Measurements from ENCODE around the gene PTPRF. TPM values are rescaled to one million over a fixed set of nuclear protein-coding genes. Genes with fewer than 3 reads are reported as not detected.

PTPRF gene
- total RNA-seq, 1 experiment from 2014 or later = 110 TPM

DNA sequence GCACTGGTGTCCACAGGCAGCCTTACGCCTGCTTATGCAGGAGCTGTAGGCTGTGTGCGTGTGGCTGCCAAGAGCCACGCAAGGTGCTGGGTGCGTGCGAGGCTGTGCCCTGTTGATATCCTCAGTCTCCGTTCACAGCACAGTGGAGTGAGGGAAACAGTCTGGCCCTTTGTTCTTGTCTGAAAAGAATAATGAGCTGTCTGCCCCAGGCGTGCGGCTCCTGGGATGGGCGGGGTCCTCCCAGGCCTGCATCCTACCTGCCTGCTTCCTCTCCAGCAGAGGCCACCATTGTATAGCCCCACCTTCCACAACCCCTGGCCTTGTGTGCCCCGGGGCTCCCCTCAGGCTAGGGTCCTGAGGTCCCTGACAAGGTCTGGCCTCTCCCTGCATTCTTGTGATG, 72.3 kb downstream of the PTPRF start:
- intact Hi-C loops (cut with micrococcal nuclease; ENCODE audit: unreplicated experiment) = no loop called here
- ChIA-PET CTCF (no interaction called here), POLR2A (ENCODE audit: low non-redundant PET) (no interaction called here)
- no peaks in the 10 kb centered on the region for H3K27me3 ChIP-seq (replicated peaks; ENCODE audit: insufficient read depth, low read depth, low read length, poor library complexity)
- no peak for TF ChIP-seq EZH2 (IDR thresholded peaks at IDR 0.05; ENCODE audit: borderline replicate concordance, low read depth, low read length, poor library complexity, severe bottlenecking)
- TF ChIP-seq, protein P1, sequence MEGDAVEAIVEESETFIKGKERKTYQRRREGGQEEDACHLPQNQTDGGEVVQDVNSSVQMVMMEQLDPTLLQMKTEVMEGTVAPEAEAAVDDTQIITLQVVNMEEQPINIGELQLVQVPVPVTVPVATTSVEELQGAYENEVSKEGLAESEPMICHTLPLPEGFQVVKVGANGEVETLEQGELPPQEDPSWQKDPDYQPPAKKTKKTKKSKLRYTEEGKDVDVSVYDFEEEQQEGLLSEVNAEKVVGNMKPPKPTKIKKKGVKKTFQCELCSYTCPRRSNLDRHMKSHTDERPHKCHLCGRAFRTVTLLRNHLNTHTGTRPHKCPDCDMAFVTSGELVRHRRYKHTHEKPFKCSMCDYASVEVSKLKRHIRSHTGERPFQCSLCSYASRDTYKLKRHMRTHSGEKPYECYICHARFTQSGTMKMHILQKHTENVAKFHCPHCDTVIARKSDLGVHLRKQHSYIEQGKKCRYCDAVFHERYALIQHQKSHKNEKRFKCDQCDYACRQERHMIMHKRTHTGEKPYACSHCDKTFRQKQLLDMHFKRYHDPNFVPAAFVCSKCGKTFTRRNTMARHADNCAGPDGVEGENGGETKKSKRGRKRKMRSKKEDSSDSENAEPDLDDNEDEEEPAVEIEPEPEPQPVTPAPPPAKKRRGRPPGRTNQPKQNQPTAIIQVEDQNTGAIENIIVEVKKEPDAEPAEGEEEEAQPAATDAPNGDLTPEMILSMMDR (conservative IDR thresholded peaks at IDR 0.05; ENCODE audit: low read depth, low read length) = no peak
- H3K36me3 ChIP-seq (ENCODE audit: insufficient read depth, low read length, poor library complexity, severe bottlenecking) = peaks cover 29% of the 10 kb centered on the region
- no peaks in the 10 kb centered on the region for H3K9me3 ChIP-seq (ENCODE audit: low read depth, low read length, poor library complexity, severe bottlenecking)
- H3K4me1 ChIP-seq (ENCODE audit: insufficient read depth, low read length, poor library complexity, severe bottlenecking) = no peaks in the 10 kb centered on the region
- no peak overlapping the region for H3K27ac ChIP-seq (ENCODE audit: low read depth, low read length, poor library complexity, severe bottlenecking)
- BruUV-seq (replicated peaks) = no TSS peak
- no peak overlapping the region for H3K4me3 ChIP-seq (ENCODE audit: low read depth, low read length, poor library complexity, severe bottlenecking)
- DNase-seq (ENCODE audit: low spot score) = no peak

DNA sequence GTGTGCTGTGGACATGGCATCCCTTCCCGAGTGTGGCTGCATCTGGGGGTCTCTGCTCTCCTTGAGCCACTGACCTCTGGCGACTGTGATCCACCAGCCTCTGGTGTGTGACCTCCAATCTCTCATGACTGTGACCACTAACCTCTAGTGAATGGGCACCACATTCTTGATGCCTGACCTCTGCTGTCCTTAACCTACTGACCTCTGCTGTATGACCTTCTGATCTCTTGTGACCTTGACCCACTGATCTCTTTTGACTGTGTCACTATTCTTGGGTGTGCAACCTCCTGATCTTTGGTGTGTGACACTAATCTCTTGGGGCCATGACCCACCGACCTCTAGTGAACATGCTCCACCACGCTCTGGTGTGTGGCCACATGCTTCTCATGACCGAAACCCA, 73.5 kb downstream of the PTPRF start:
- no peaks in the 10 kb centered on the region for H3K27me3 ChIP-seq (replicated peaks; ENCODE audit: insufficient read depth, low read depth, low read length, poor library complexity)
- no peak overlapping the region for H3K27ac ChIP-seq (ENCODE audit: low read depth, low read length, poor library complexity, severe bottlenecking)
- POLR2A ChIA-PET (ENCODE audit: low non-redundant PET) = no interaction called here
- H3K4me3 ChIP-seq (ENCODE audit: low read depth, low read length, poor library complexity, severe bottlenecking) = no peak overlapping the region
- DNase-seq (ENCODE audit: low spot score) = no peak
- H3K4me1 ChIP-seq (ENCODE audit: insufficient read depth, low read length, poor library complexity, severe bottlenecking) = no peaks in the 10 kb centered on the region
- TF ChIP-seq, protein P1 (conservative IDR thresholded peaks at IDR 0.05; ENCODE audit: low read depth, low read length) = no peak
- TF ChIP-seq EZH2 (IDR thresholded peaks at IDR 0.05; ENCODE audit: borderline replicate concordance, low read depth, low read length, poor library complexity, severe bottlenecking) = no peak
- H3K9me3 ChIP-seq (ENCODE audit: low read depth, low read length, poor library complexity, severe bottlenecking) = no peaks in the 10 kb centered on the region
- peaks cover 32% of the 10 kb centered on the region for H3K36me3 ChIP-seq (ENCODE audit: insufficient read depth, low read length, poor library complexity, severe bottlenecking)
- CTCF ChIA-PET = no interaction called here
- intact Hi-C loops (cut with micrococcal nuclease; ENCODE audit: unreplicated experiment) = no loop called here
- BruUV-seq (replicated peaks) = no TSS peak

DNA sequence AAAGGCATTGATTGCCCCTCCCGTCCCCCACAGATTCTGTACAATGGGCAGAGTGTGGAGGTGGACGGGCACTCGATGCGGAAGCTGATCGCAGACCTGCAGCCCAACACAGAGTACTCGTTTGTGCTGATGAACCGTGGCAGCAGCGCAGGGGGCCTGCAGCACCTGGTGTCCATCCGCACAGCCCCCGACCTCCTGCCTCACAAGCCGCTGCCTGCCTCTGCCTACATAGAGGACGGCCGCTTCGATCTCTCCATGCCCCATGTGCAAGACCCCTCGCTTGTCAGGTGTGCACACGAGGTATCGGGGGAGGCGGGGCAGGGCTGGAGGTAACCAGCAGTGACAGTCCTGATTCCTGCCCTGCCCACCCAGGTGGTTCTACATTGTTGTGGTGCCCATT, 74.5 kb downstream of the PTPRF start:
- Histone ChIP-seq H3K27ac (ENCODE audit: low read depth, low read length, poor library complexity, severe bottlenecking) (no peak overlapping the region), H3K9me3 (ENCODE audit: low read depth, low read length, poor library complexity, severe bottlenecking) (no peaks in the 10 kb centered on the region), H3K4me1 (ENCODE audit: insufficient read depth, low read length, poor library complexity, severe bottlenecking) (no peaks in the 10 kb centered on the region), H3K36me3 (ENCODE audit: insufficient read depth, low read length, poor library complexity, severe bottlenecking) (peaks cover 36% of the 10 kb centered on the region), H3K4me3 (ENCODE audit: low read depth, low read length, poor library complexity, severe bottlenecking) (no peak overlapping the region), H3K27me3 (replicated peaks; ENCODE audit: insufficient read depth, low read depth, low read length, poor library complexity) (no peaks in the 10 kb centered on the region)
- no peak for DNase-seq (ENCODE audit: low spot score)
- TF ChIP-seq, protein P1 (conservative IDR thresholded peaks at IDR 0.05; ENCODE audit: low read depth, low read length) = no peak
- no peak for TF ChIP-seq EZH2 (IDR thresholded peaks at IDR 0.05; ENCODE audit: borderline replicate concordance, low read depth, low read length, poor library complexity, severe bottlenecking)
- BruUV-seq (replicated peaks) = TSS peak; percentile 12
- intact Hi-C loops (cut with micrococcal nuclease; ENCODE audit: unreplicated experiment) = no loop called here
- CTCF ChIA-PET = no interaction called here
- POLR2A ChIA-PET (ENCODE audit: low non-redundant PET) = no interaction called here
